HFF-Myc (cell line): ENCODE data around the gene TTLL13.

Experiments
- DNase-seq: peaks from one replicate; pipeline ENCODE4 v3.0.0-alpha.2; 2011; ENCODE audit warnings: low read depth; ENCODE audit errors: extremely low read depth
- H3K4me3 ChIP-seq: replicated peaks from 2 replicates; pipeline ENCODE4 v1.5.1; 2011; ENCODE audit warnings: low read depth, mild to moderate bottlenecking, control low read depth, low read length
- CTCF ChIP-seq: IDR thresholded peaks from 2 replicates; pipeline ENCODE4 v1.5.1; 2012; ENCODE audit warnings: mild to moderate bottlenecking, low read depth, low read length, control low read depth; ENCODE audit errors: missing control alignments

TTLL13 gene

GRCh38 chr15:90307661-90308060 lies 58.3 kb downstream of the TTLL13 start:
- DNase-seq: no peak
- TF ChIP-seq CTCF: no peak

GRCh38 chr15:90309020-90309419 lies 59.7 kb downstream of the TTLL13 start:
- DNase-seq: no peak
- TF ChIP-seq CTCF: no peak
- no peak overlapping the region for H3K4me3 ChIP-seq

More at GRCh38 chr15:90307661-90308060, 58.3 kb downstream of the TTLL13 start:
- H3K4me3 ChIP-seq: no peak overlapping the region
